WTC11 (cell line): ENCODE data around the gene TMC6. TPM values are rescaled to one million over a fixed set of nuclear protein-coding genes. Genes with fewer than 3 reads are reported as not detected.

Source experiments
- ATAC-seq: fragments of 200-7000 bp; cut with Tn5 transposase; 2 replicates; pipeline ENCODE4 v1.10.0; 2021; ENCODE audit warnings: mild to moderate bottlenecking, moderate library complexity
- CTCF ChIA-PET: fragments of 300-600 bp; sonication (Branson Sonifier 250); formaldehyde crosslinking; loops from one replicate; lab custom pipeline; 2021; ENCODE audit warnings: antibody characterized with exemption; lab: Charles Lee
- POLR2A ChIA-PET: fragments of 350-600 bp; sonication (Branson Sonifier 250); formaldehyde crosslinking; loops from one replicate; lab custom pipeline; 2021; ENCODE audit warnings: antibody characterized with exemption; lab: Charles Lee
- DNase-seq: peaks from one replicate; pipeline ENCODE4 v3.0.0; 2021; ENCODE audit warnings: low spot score
- H3K27ac Mint-ChIP-seq: 2 replicates; pipeline ENCODE4 v1.8.0; 2021; ENCODE audit warnings: mixed read lengths
- H3K27me3 Mint-ChIP-seq: 2 replicates; pipeline ENCODE4 v1.8.0; 2021; ENCODE audit warnings: low read depth, mild to moderate bottlenecking, moderate library complexity, mixed read lengths
- H3K36me3 Mint-ChIP-seq: 2 replicates; pipeline ENCODE4 v1.8.0; 2021; ENCODE audit warnings: mixed read lengths
- H3K4me1 Mint-ChIP-seq: 2 replicates; pipeline ENCODE4 v1.8.0; 2022; ENCODE audit warnings: mixed read lengths
- H3K4me3 Mint-ChIP-seq: 2 replicates; pipeline ENCODE4 v1.8.0; 2021; ENCODE audit warnings: mild to moderate bottlenecking, moderate library complexity, mixed read lengths
- H3K9me3 Mint-ChIP-seq: 2 replicates; pipeline ENCODE4 v1.8.0; 2021; ENCODE audit warnings: mixed read lengths
- ELF4 ChIP-seq: sonication (generic); formaldehyde crosslinking; IDR thresholded peaks from 2 replicates; pipeline ENCODE4 v1.8.1; 2022; ENCODE audit warnings: low read depth, mild to moderate bottlenecking, moderate library complexity, missing genetic modification reagents
- ETV6 ChIP-seq: sonication (generic); formaldehyde crosslinking; IDR thresholded peaks from 2 replicates; pipeline ENCODE4 v1.8.1; 2022; ENCODE audit warnings: mild to moderate bottlenecking, missing genetic modification reagents
- FOXJ3 ChIP-seq: sonication (generic); formaldehyde crosslinking; IDR thresholded peaks from 2 replicates; pipeline ENCODE4 v1.9.0; 2021; ENCODE audit warnings: missing genetic modification reagents, mild to moderate bottlenecking, borderline replicate concordance
- GTF2I ChIP-seq: fragments of 250-450 bp; sonication (Bioruptor Pico); conservative IDR thresholded peaks from 2 replicates; pipeline ENCODE4 v1.4.0; 2021; ENCODE audit warnings: mild to moderate bottlenecking
- IRF2 ChIP-seq: sonication (generic); formaldehyde crosslinking; IDR thresholded peaks from 2 replicates; pipeline ENCODE4 v1.8.0; 2022; ENCODE audit warnings: low read depth, missing genetic modification reagents, borderline replicate concordance
- NR1H2 ChIP-seq: sonication (generic); formaldehyde crosslinking; IDR thresholded peaks from 2 replicates; pipeline ENCODE4 v1.9.0; 2021; ENCODE audit warnings: mild to moderate bottlenecking, moderate library complexity, missing genetic modification reagents
- RORB ChIP-seq: fragments of 250-450 bp; sonication (Bioruptor Pico); IDR thresholded peaks from 2 replicates; pipeline ENCODE4 v1.9.0; 2021; ENCODE audit warnings: mild to moderate bottlenecking
- SP1 ChIP-seq: sonication (generic); formaldehyde crosslinking; conservative IDR thresholded peaks from 2 replicates; pipeline ENCODE4 v1.8.1; 2022; ENCODE audit warnings: missing genetic modification reagents
- TEAD1 ChIP-seq: sonication (generic); formaldehyde crosslinking; IDR thresholded peaks from 2 replicates; pipeline ENCODE4 v1.8.0; 2022; ENCODE audit warnings: mild to moderate bottlenecking, missing genetic modification reagents
- ZNF138 ChIP-seq: sonication (generic); formaldehyde crosslinking; conservative IDR thresholded peaks from 2 replicates; pipeline ENCODE4 v1.8.1; 2022; ENCODE audit warnings: mild to moderate bottlenecking, moderate library complexity, missing genetic modification reagents
- total RNA-seq: library from RNA; stranded (reverse); gene quantifications from 3 replicates; pipeline ENCODE4 v1.2.3, GENCODE V29; 2021
- TF ChIP-seq, protein P1 (sequence below): sonication (generic); formaldehyde crosslinking; IDR thresholded peaks from 2 replicates; pipeline ENCODE4 v1.8.0; 2023; ENCODE audit warnings: missing genetic modification reagents, mild to moderate bottlenecking, borderline replicate concordance
- TF ChIP-seq, protein P2 (sequence below): sonication (generic); formaldehyde crosslinking; IDR thresholded peaks from 2 replicates; pipeline ENCODE4 v1.8.0; 2023; ENCODE audit warnings: mild to moderate bottlenecking, missing genetic modification reagents
- TF ChIP-seq, protein P3 (sequence below): sonication (generic); formaldehyde crosslinking; IDR thresholded peaks from 2 replicates; pipeline ENCODE4 v1.8.1; 2023; ENCODE audit warnings: mild to moderate bottlenecking, missing genetic modification reagents, moderate library complexity
- TF ChIP-seq, protein P4 (sequence below): sonication (generic); formaldehyde crosslinking; IDR thresholded peaks from 2 replicates; pipeline ENCODE4 v1.8.1; 2023; ENCODE audit warnings: mild to moderate bottlenecking, missing genetic modification reagents, moderate library complexity
- TF ChIP-seq, protein P5 (sequence below): sonication (generic); formaldehyde crosslinking; IDR thresholded peaks from 2 replicates; pipeline ENCODE4 v1.8.0; 2022; ENCODE audit warnings: mild to moderate bottlenecking, missing genetic modification reagents
- TF ChIP-seq, protein P6 (sequence below): sonication (generic); formaldehyde crosslinking; IDR thresholded peaks from 2 replicates; pipeline ENCODE4 v1.8.1; 2023; ENCODE audit warnings: mild to moderate bottlenecking, missing genetic modification reagents, borderline replicate concordance
- TF ChIP-seq, protein P7 (sequence below): sonication (generic); formaldehyde crosslinking; IDR thresholded peaks from 2 replicates; pipeline ENCODE4 v1.8.1; 2023; ENCODE audit warnings: mild to moderate bottlenecking, missing genetic modification reagents

The TMC6 gene
- total RNA-seq, 1 experiment from 2014 or later, result 120 TPM

DNA sequence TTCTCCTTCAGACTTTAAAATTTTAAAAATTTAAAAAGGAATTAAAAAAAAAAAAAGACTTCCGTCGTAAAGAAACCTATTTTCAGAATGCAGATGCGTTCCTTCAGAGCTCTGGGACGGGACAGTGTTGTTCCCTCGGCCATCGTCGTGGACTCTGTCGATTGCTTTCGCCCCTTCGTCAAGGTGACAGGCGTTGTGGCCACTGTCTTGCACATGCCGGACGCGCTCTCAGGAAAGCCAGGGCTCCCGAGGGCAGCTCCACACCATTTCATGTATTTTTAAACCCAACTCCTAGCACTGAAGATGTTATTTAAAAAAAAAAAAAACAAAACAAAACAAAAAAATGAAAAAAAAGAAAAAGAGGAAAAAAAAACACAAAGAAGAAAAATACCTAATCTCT is 22.3 kb downstream of the TMC6 start:
- Mint-ChIP-seq H3K27ac (no peak overlapping the region; the same call in 1 of the 2 replicates), H3K27me3 (no peaks in the 10 kb centered on the region), H3K4me1 (peaks cover 9% of the 10 kb centered on the region), H3K4me3 (no peak overlapping the region), H3K9me3 (peaks cover 8% of the 10 kb centered on the region), H3K36me3 (peaks cover 36% of the 10 kb centered on the region)
- DNase-seq (no peak), ATAC-seq (no peak)
- no peak for TF ChIP-seq IRF2 (CRISPR knock-in tag)
- TF ChIP-seq GTF2I (CRISPR knock-in tag), result no peak
- no peak for TF ChIP-seq ELF4
- no peak for TF ChIP-seq TEAD1 (CRISPR knock-in tag)
- TF ChIP-seq, protein P1, sequence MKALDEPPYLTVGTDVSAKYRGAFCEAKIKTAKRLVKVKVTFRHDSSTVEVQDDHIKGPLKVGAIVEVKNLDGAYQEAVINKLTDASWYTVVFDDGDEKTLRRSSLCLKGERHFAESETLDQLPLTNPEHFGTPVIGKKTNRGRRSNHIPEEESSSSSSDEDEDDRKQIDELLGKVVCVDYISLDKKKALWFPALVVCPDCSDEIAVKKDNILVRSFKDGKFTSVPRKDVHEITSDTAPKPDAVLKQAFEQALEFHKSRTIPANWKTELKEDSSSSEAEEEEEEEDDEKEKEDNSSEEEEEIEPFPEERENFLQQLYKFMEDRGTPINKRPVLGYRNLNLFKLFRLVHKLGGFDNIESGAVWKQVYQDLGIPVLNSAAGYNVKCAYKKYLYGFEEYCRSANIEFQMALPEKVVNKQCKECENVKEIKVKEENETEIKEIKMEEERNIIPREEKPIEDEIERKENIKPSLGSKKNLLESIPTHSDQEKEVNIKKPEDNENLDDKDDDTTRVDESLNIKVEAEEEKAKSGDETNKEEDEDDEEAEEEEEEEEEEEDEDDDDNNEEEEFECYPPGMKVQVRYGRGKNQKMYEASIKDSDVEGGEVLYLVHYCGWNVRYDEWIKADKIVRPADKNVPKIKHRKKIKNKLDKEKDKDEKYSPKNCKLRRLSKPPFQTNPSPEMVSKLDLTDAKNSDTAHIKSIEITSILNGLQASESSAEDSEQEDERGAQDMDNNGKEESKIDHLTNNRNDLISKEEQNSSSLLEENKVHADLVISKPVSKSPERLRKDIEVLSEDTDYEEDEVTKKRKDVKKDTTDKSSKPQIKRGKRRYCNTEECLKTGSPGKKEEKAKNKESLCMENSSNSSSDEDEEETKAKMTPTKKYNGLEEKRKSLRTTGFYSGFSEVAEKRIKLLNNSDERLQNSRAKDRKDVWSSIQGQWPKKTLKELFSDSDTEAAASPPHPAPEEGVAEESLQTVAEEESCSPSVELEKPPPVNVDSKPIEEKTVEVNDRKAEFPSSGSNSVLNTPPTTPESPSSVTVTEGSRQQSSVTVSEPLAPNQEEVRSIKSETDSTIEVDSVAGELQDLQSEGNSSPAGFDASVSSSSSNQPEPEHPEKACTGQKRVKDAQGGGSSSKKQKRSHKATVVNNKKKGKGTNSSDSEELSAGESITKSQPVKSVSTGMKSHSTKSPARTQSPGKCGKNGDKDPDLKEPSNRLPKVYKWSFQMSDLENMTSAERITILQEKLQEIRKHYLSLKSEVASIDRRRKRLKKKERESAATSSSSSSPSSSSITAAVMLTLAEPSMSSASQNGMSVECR (CRISPR knock-in tag), result no peak
- TF ChIP-seq, protein P2, sequence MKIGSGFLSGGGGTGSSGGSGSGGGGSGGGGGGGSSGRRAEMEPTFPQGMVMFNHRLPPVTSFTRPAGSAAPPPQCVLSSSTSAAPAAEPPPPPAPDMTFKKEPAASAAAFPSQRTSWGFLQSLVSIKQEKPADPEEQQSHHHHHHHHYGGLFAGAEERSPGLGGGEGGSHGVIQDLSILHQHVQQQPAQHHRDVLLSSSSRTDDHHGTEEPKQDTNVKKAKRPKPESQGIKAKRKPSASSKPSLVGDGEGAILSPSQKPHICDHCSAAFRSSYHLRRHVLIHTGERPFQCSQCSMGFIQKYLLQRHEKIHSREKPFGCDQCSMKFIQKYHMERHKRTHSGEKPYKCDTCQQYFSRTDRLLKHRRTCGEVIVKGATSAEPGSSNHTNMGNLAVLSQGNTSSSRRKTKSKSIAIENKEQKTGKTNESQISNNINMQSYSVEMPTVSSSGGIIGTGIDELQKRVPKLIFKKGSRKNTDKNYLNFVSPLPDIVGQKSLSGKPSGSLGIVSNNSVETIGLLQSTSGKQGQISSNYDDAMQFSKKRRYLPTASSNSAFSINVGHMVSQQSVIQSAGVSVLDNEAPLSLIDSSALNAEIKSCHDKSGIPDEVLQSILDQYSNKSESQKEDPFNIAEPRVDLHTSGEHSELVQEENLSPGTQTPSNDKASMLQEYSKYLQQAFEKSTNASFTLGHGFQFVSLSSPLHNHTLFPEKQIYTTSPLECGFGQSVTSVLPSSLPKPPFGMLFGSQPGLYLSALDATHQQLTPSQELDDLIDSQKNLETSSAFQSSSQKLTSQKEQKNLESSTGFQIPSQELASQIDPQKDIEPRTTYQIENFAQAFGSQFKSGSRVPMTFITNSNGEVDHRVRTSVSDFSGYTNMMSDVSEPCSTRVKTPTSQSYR (CRISPR knock-in tag), result no peak
- no peak for TF ChIP-seq ETV6
- no peak for TF ChIP-seq RORB (CRISPR knock-in tag)
- TF ChIP-seq, protein P3, sequence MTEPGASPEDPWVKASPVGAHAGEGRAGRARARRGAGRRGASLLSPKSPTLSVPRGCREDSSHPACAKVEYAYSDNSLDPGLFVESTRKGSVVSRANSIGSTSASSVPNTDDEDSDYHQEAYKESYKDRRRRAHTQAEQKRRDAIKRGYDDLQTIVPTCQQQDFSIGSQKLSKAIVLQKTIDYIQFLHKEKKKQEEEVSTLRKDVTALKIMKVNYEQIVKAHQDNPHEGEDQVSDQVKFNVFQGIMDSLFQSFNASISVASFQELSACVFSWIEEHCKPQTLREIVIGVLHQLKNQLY (CRISPR knock-in tag), result no peak
- TF ChIP-seq ZNF138 (CRISPR knock-in tag), result no peak
- TF ChIP-seq, protein P4, sequence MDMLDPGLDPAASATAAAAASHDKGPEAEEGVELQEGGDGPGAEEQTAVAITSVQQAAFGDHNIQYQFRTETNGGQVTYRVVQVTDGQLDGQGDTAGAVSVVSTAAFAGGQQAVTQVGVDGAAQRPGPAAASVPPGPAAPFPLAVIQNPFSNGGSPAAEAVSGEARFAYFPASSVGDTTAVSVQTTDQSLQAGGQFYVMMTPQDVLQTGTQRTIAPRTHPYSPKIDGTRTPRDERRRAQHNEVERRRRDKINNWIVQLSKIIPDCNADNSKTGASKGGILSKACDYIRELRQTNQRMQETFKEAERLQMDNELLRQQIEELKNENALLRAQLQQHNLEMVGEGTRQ (CRISPR knock-in tag), result no peak
- TF ChIP-seq, protein P5, sequence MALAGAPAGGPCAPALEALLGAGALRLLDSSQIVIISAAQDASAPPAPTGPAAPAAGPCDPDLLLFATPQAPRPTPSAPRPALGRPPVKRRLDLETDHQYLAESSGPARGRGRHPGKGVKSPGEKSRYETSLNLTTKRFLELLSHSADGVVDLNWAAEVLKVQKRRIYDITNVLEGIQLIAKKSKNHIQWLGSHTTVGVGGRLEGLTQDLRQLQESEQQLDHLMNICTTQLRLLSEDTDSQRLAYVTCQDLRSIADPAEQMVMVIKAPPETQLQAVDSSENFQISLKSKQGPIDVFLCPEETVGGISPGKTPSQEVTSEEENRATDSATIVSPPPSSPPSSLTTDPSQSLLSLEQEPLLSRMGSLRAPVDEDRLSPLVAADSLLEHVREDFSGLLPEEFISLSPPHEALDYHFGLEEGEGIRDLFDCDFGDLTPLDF (CRISPR knock-in tag), result no peak
- TF ChIP-seq FOXJ3 (CRISPR knock-in tag), result no peak
- no peak for TF ChIP-seq SP1 (CRISPR knock-in tag)
- POLR2A ChIA-PET, result no interaction called here
- CTCF ChIA-PET, result interaction anchor here (0.6 to 2.3 kb wide), 5 partner anchors 21 to 543 kb away, joined by 3 to 17 read pairs (median 3); no protein-coding TSS in a partner anchor

DNA sequence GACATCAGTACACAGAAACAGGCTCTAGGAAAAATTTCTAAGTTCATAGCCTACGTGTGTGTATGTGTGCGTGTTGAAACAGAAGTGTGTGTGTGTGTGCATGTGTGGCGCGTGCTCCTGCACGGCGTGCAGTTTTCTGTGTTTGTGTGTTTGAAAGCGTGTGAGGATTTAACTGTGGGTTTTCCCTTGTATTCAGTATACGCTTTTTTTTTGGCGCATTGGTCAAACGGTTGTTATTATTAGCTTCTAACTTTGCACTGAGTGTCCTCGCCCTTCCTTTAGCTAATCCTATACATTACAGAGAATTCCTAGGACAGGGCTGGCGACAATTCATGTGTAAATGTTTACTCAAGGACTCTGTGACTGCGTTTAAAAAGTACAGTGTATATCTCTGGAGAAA is 23.0 kb downstream of the TMC6 start:
- Mint-ChIP-seq H3K36me3 (peaks cover 41% of the 10 kb centered on the region), H3K4me3 (no peak overlapping the region), H3K27me3 (no peaks in the 10 kb centered on the region), H3K27ac (0 out of 2 replicates have a peak overlapping the region, but pooled peaks have one; percentile 11), H3K4me1 (peaks cover 9% of the 10 kb centered on the region), H3K9me3 (peaks cover 11% of the 10 kb centered on the region)
- no peak for DNase-seq
- TF ChIP-seq NR1H2 (CRISPR knock-in tag), result no peak
- TF ChIP-seq, protein P6, sequence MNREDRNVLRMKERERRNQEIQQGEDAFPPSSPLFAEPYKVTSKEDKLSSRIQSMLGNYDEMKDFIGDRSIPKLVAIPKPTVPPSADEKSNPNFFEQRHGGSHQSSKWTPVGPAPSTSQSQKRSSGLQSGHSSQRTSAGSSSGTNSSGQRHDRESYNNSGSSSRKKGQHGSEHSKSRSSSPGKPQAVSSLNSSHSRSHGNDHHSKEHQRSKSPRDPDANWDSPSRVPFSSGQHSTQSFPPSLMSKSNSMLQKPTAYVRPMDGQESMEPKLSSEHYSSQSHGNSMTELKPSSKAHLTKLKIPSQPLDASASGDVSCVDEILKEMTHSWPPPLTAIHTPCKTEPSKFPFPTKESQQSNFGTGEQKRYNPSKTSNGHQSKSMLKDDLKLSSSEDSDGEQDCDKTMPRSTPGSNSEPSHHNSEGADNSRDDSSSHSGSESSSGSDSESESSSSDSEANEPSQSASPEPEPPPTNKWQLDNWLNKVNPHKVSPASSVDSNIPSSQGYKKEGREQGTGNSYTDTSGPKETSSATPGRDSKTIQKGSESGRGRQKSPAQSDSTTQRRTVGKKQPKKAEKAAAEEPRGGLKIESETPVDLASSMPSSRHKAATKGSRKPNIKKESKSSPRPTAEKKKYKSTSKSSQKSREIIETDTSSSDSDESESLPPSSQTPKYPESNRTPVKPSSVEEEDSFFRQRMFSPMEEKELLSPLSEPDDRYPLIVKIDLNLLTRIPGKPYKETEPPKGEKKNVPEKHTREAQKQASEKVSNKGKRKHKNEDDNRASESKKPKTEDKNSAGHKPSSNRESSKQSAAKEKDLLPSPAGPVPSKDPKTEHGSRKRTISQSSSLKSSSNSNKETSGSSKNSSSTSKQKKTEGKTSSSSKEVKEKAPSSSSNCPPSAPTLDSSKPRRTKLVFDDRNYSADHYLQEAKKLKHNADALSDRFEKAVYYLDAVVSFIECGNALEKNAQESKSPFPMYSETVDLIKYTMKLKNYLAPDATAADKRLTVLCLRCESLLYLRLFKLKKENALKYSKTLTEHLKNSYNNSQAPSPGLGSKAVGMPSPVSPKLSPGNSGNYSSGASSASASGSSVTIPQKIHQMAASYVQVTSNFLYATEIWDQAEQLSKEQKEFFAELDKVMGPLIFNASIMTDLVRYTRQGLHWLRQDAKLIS, result no peak
- TF ChIP-seq, protein P7, sequence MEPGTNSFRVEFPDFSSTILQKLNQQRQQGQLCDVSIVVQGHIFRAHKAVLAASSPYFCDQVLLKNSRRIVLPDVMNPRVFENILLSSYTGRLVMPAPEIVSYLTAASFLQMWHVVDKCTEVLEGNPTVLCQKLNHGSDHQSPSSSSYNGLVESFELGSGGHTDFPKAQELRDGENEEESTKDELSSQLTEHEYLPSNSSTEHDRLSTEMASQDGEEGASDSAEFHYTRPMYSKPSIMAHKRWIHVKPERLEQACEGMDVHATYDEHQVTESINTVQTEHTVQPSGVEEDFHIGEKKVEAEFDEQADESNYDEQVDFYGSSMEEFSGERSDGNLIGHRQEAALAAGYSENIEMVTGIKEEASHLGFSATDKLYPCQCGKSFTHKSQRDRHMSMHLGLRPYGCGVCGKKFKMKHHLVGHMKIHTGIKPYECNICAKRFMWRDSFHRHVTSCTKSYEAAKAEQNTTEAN (CRISPR knock-in tag), result no peak
- ChIA-PET POLR2A (no interaction called here), CTCF (interaction anchor here (0.6 to 2.3 kb wide), 4 partner anchors 11 to 81 kb away, joined by 3 to 17 read pairs (median 3); no protein-coding TSS in a partner anchor)
- ATAC-seq, result no peak
